Measurements from ENCODE around the gene KCTD8.

KCTD8 gene

DNA sequence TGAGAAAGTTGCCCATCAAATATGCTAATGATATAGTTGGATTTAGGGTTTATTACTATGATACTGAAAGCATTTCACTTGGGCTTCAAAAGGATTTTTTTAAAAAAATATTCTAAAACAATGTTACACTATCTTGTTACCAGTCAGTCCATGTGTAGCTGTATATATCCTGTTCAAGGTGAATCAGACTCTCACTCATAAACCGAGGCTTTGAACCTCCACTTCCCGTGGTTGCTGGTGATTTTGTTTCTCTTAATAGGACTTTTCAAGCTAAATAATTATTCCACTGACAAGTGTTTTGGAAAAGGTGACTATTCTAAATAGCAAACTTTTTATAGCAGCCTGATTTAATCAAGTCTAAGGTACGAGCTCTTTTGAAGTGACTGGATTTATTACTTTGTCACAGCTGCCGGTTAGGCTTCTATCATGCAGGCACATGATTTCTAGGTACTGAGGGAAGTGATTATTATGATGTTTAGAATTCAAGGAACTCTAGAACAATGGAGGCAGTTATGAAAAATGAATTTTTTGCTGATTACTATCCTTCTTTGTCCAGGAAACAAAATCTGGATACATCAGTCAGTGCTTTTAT lies 287.7 kb downstream of the KCTD8 start:
- DNase-seq = no peak

DNA sequence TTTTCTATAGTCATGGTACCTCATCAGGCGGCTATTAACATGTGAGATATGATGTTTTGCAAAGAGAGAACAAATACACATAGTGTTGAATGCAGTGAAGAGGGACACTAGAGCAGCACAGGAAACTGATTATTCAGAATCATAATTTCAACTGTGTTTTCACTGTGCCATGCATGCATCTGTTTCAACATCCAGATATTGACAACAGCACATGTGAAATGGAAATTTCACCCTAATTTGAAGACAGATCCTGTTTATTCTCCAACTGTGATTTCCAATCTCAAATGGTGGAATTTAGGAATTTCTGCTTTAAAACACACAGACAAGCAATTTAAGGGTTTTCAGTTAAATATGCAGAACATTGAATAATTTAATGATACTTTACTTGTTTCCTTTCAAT lies 288.6 kb downstream of the KCTD8 start:
- DNase-seq = no peak

DNA sequence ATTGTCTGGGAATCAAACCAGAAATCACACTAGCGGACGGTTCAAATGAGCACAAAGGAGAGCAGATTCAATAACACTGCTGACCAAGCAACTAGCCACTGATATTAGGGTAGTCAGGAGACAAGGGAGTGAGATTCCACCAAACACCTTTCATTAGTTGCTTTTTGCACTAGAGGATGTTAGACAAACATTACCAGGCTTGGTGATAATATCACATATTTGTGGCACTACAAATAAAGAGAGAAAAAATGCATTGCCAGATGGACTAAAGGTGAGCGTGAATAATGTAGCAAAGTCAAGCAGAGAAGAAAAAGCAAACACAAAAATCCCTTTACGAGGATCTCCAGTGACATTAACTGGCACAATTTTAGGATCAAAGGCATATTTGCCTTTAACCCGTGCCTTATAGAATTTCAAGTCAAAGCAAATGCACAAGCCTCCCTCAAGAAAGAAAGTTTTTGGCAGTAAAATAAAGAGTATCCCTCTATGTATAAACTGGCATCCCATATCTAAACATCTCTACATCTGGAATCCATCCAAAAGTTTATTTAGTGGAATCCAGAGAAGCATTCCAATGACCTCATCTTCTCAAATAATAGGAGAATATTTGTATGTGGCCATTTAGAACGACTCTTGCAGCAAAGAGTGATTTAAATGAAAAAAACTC lies 290.9 kb downstream of the KCTD8 start:
- DNase-seq = no peak

DNA sequence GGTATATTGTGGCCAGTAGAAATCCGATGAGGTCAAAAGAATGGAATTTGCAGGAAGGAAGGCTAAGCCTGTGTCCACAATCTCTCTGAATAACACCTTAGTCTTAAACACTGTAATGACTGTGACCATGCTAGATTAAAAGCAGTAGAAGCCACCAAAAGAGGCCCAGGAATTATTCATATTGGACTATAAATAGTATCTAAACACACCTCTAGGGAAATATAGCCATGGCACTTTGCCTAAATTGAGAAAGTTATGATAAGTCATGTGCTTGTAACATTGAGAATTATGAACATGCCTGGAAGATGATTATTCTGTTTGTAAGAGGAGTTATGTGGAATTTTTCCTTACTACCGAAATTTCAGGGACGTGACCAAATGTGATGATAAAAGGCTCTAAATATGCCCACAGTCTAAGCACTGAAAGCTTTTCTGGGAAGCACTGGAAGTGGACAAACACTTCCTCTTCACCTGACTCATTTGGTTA lies 298.5 kb downstream of the KCTD8 start:
- no peak for DNase-seq

DNA sequence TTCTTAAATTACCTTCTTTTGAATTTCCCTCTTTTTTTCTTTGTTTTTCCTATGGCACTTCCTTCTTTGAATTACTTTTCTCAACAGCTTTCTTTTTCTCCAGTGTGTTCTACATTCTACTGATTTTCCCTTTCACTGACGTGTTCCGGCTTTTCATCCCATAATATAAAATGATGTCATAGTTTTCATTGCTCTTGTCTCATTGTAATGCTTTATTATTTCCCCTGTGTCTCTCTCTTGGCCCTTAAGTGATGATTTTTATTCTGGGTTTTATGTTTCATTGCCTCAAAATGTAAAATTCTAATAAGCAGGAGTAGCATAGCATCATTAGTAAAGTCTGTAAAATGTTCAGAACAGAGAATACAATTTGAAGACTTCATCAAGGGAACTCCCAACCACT lies 299.3 kb downstream of the KCTD8 start:
- no peak for DNase-seq

DNA sequence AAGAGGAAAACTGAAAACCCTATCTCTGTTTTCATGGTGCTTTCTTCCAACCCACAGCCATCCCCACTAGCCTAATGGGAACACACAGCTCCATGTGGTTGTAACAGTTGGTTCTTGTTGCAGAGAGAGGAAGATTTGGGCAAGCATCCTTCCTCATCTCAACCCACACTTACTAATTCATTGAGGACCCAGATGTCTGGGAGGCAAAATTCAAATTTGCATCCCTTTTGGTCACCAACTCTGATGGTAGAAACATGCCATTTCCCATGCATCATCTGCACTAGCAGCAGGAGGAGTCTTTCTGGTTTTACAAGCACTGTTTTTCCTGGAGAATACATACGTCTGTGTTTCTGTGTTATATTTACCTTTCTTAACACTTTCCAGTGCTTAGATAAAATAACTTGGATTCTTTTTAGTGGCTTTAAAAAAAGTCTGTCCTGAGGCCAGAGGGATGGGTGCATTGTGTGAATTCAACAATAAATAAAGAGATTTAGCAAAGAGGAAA lies 301.0 kb downstream of the KCTD8 start:
- no peak for DNase-seq

DNA sequence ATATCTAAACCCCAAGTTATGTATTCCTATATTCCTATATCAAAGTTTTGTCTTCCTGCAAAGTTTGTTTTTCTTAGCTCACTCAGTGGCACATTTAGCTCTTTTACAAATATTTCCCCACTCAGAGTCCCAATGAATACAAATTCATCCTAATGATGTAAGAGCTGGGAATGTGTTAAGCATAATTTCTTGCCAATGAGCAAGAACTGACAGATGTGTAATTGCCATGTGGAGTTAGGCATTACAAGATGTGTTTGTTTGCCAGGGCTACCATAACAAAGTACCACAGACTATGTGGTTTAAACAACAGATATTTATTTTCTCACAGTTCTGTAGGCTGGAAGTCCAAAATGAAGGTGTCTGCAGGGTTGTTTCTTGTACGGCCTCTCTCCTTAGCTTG lies 302.1 kb downstream of the KCTD8 start:
- no peak for DNase-seq

DNA sequence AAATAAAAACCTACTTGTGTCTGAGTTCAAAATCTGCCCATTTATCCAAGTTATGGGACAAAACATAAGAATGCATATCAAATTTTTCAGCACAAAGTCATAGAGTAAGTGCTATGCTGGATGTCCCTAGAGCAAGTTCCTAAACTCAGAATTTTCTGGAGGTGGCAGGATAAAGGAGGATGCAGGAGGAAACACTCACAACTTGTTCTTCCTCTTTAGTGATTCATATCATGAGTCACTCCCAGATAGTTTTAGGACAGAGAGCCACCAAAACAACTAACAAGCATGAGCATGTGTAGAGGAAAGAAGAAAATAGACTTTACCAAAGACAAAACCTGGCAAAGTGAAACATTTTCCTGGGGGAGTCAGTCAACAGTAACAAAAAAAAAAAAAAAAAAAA lies 302.7 kb downstream of the KCTD8 start:
- no peak for DNase-seq

DNA sequence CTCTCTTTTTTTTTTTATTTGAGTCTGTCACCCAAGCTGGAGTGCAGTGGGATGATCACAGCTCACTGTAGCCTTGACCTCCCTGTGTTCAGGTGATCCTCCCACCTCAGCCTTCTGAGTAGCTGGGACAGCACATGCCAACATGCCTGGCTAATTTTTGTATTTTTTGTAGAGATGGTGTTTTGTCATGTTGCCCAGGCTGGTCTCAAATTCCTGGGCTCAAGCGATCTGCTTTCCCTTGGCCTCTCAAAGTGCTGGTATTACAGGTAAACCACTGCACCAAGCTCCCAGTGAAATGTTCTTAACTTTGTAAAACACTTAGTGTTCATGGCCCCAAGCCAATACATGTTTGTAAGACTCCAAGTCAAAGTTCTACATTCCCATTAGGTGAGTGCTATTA lies 316.1 kb downstream of the KCTD8 start:
- DNase-seq = no peak
